HPDE6-E6E7 (cell line): ENCODE results near the gene IL1RAPL2.
"Not testable (repeated sequence)": the region's sequence is repeated elsewhere in the genome, so short reads cannot be mapped to it uniquely, and the experiment has no call there.

Experiments used
- DNase-seq: peaks from one replicate; pipeline ENCODE4 v3.0.0; 2011; ENCODE audit warnings: missing footprints; ENCODE audit errors: extremely low spot score

The IL1RAPL2 gene

GRCh38 chrX:105796877-105797276, 1230.9 kb downstream of the IL1RAPL2 start:
- not testable (repeated sequence) for DNase-seq

DNA sequence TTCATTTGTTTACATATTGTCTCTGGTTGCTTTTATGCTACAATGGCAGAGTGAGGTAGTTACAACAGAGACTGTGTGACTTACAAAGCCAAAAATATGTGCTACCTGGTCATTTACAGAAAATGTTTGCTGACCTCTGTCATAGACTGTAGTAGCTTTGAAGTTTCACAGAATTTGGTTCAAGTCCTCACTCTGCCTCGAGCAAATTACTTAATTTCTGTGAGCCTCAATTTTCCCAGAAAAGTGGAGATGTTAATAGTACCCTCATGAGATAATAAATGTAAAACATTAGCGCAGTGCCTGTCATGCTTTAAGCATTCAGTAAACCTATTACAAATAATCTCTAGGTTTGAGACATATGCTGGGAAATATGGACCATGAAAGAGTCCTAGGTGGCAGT, 1237.9 kb downstream of the IL1RAPL2 start:
- no peak for DNase-seq

GRCh38 chrX:105805655-105806054, 1239.7 kb downstream of the IL1RAPL2 start:
- not testable (repeated sequence) for DNase-seq

DNA sequence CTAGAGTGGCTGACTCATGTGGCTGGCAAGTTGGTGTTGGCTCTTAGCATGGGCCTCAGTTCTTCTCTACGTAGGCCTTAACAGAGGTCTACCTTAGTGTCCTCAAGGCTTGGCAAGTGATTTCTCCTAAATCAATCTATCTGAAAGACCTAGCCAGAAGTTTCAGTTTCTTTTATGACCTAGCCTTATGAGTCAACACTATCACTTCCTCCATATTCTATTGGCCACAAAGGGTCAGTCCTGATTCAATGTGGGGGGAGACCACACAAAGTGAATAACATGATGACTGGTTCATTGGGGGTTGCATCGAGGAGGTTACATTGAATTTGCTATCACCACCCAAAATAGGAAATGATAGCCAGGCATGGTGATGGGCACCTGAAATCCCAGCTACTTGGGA, 1250.5 kb downstream of the IL1RAPL2 start:
- no peak for DNase-seq
